ENCODE results near the gene STXBP1. TPM values are rescaled to one million over a fixed set of nuclear protein-coding genes. Genes with fewer than 3 reads are reported as not detected.
A peak's percentile ranks its signal among the peaks of the same experiment; 100 is the strongest.

Gene STXBP1
- total RNA-seq, 4 donors from 2014 or later = 17.2 to 34.0 (median 19.8) TPM

DNA sequence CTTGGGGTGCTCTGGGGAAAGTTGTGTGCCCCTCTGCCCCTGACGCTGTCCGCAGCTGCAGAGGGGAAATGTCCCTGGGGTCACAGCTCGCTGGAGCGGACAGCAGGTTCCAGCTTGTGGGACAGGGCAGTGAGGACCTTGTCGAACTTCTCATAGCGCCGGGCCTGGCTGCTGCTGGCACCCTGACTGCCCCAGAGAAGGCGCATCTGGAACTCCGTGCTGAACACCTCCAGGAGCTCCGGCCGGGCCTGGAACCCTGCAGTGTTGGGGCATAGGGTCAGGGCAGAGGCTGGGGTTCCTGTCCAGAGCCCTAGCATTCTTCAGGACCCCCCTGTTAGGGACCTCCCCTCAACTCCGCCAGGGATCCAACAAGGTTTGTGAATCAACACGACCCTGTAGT, 126.6 kb downstream of the STXBP1 start:
- Histone ChIP-seq H3K9me3 (no peaks in the 10 kb centered on the region), H3K27me3 (peaks cover 0 to 34% (median 7%) of the 10 kb centered on the region in 4 donors), H3K36me3 (peaks cover 0 to 59% (median 19%) of the 10 kb centered on the region in 4 donors), H3K4me1 (peaks cover 34 to 50% (median 44%) of the 10 kb centered on the region in 4 donors), H3K27ac (replicated peaks in 1 of 4) (no peak overlapping the region), H3K4me3 (no peak overlapping the region)
- intact Hi-C loops (cut with DNase I) = loop anchor here (5.0 kb wide), 1 partner anchor 134 kb away; no protein-coding TSS in a partner anchor
- no peak for DNase-seq (ENCODE audit: extremely low spot score)
- TF ChIP-seq POLR2A (IDR thresholded peaks at IDR 0.05; ENCODE audit: low read depth) = no peak
- TF ChIP-seq CTCF (IDR thresholded peaks at IDR 0.05) = no peak
- no peak for TF ChIP-seq POLR2AphosphoS5 (IDR thresholded peaks at IDR 0.05)
- TF ChIP-seq EP300 (IDR thresholded peaks at IDR 0.05) = no peak
- WGBS = 85% methylated on average over 13 of the region's 13 CpGs

GRCh38 chr9:127739614-127740330, 127.7 kb downstream of the STXBP1 start:
- WGBS = 83% methylated on average over 9 of the region's 19 CpGs
- intact Hi-C loops (cut with DNase I) = loop anchor here (5.0 kb wide), 1 partner anchor 133 kb away; no protein-coding TSS in a partner anchor
- Histone ChIP-seq H3K4me1 (peaks cover 27 to 39% (median 34%) of the 10 kb centered on the region in 4 donors), H3K27ac (replicated peaks in 1 of 4) (peak overlapping the region; percentile 43 to 77 (median 54)), H3K27me3 (peaks cover 0 to 43% (median 7%) of the 10 kb centered on the region in 4 donors), H3K36me3 (peaks cover 0 to 69% (median 23%) of the 10 kb centered on the region in 4 donors), H3K9me3 (no peaks in the 10 kb centered on the region), H3K4me3 (no peak overlapping the region)
- TF ChIP-seq POLR2AphosphoS5 (IDR thresholded peaks at IDR 0.05) (no peak), POLR2A (IDR thresholded peaks at IDR 0.05; ENCODE audit: low read depth) (no peak), EP300 (IDR thresholded peaks at IDR 0.05) (no peak), CTCF (IDR thresholded peaks at IDR 0.05) (no peak)
- no peak for DNase-seq (ENCODE audit: extremely low spot score)

DNA sequence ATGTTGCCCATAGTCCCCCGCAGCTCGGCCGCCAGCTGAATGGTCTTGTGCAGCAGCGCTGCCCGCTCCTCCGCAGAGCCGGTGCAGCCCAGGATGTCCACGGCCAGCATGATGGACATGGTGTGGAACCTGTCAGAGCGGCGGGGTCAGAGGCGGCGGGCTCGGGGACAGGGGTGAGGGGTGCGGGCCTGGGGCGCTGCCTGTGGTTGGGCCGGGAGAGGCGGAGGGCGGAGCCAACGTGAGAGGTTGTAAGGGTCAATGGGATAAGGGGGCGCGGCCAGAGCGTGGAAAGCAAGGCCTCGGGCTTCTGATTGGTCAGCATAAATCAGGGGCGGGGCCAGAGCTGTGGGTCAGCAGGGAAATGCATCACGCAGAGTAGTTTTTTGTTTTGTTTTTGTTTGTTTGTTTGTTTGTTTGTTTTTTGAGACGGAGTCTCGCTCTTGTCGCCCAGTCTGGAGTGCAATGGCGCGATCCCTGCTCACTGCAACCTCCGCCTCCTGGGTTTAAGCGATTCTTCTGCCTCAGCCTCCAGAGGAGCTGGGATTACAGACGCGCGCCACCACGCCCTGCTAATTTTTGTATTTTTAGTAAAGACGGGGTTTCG, 129.9 kb downstream of the STXBP1 start:
- peaks cover 0 to 47% (median 7%) of the 10 kb centered on the region in 4 donors for H3K27me3 ChIP-seq
- H3K4me3 ChIP-seq = peak overlapping the region; percentile 21 to 36 (median 30)
- DNase-seq (ENCODE audit: extremely low spot score) = no peak
- no peak for TF ChIP-seq POLR2AphosphoS5 (IDR thresholded peaks at IDR 0.05)
- TF ChIP-seq POLR2A (IDR thresholded peaks at IDR 0.05; ENCODE audit: low read depth) = no peak
- TF ChIP-seq EP300 (IDR thresholded peaks at IDR 0.05) = no peak
- no peak for TF ChIP-seq CTCF (IDR thresholded peaks at IDR 0.05)
- intact Hi-C loops (cut with DNase I) = no loop called here
- H3K4me1 ChIP-seq = peaks cover 24 to 31% (median 27%) of the 10 kb centered on the region in 4 donors
- H3K36me3 ChIP-seq = peaks cover 0 to 89% (median 24%) of the 10 kb centered on the region in 4 donors
- WGBS = 47% methylated on average over 32 of the region's 38 CpGs
- H3K27ac ChIP-seq (replicated peaks in 1 of 4) = peak overlapping the region; percentile 20 to 59 (median 44)
- H3K9me3 ChIP-seq = no peaks in the 10 kb centered on the region

Other genes starting within 250 kb of the STXBP1 start
- 10 to 100 TPM; 27.0 to 34.5 (median 31.7) TPM for gene SLC2A8, start 215.1 kb upstream of the STXBP1 start, total RNA-seq
- 10 to 100 TPM in 3 of 4 donors, 1 to 10 TPM in 1; 8.3 to 12.8 (median 11.2) TPM for gene ZNF79, start 187.9 kb upstream of the STXBP1 start, total RNA-seq
- 1,000 to 10,000 TPM in 3 of 4 donors, 100 to 1,000 TPM in 1; 880 to 2,334 (median 1,732) TPM for gene RPL12, start 160.9 kb upstream of the STXBP1 start, total RNA-seq
- gene LRSAM1, start 160.8 kb upstream of the STXBP1 start, total RNA-seq = 10 to 100 TPM; 13.6 to 26.2 (median 18.8) TPM
- gene CFAP157, start 94.7 kb downstream of the STXBP1 start, total RNA-seq = under 1 TPM in 2 of 4 donors, not detected in 2; 0.26 to 0.42 TPM
- 10 to 100 TPM; 16.8 to 23.5 (median 20.5) TPM for gene PTRH1, start 103.4 kb downstream of the STXBP1 start, total RNA-seq
- gene TTC16, start 103.8 kb downstream of the STXBP1 start, total RNA-seq = under 1 TPM in 3 of 4 donors, not detected in 1; under 0.01 to 0.17 (median 0.11) TPM
- gene TOR2A, start 123.0 kb downstream of the STXBP1 start, total RNA-seq = 1 to 10 TPM; 5.4 to 9.2 (median 7.0) TPM
- gene SH2D3C, start 166.4 kb downstream of the STXBP1 start, total RNA-seq = 10 to 100 TPM in 3 of 4 donors, 1 to 10 TPM in 1; 5.0 to 18.1 (median 14.3) TPM
- gene CDK9, start 173.8 kb downstream of the STXBP1 start, total RNA-seq = 10 to 100 TPM; 54.4 to 79.6 (median 71.7) TPM
- 10 to 100 TPM; 36.1 to 56.3 (median 50.1) TPM for gene FPGS, start 190.6 kb downstream of the STXBP1 start, total RNA-seq
- 10 to 100 TPM; 36.5 to 91.2 (median 78.3) TPM for gene ENG, start 242.4 kb downstream of the STXBP1 start, total RNA-seq